Measurements from ENCODE around the gene ZBTB46.

The ZBTB46 gene

GRCh38 chr20:63825331-63826118 lies 5.5 kb downstream of the ZBTB46 start:
- TF ChIP-seq SIN3A (IDR thresholded peaks at IDR 0.05; ENCODE audit: borderline replicate concordance, insufficient read depth, low read length) = no peak
- TF ChIP-seq, protein P1, sequence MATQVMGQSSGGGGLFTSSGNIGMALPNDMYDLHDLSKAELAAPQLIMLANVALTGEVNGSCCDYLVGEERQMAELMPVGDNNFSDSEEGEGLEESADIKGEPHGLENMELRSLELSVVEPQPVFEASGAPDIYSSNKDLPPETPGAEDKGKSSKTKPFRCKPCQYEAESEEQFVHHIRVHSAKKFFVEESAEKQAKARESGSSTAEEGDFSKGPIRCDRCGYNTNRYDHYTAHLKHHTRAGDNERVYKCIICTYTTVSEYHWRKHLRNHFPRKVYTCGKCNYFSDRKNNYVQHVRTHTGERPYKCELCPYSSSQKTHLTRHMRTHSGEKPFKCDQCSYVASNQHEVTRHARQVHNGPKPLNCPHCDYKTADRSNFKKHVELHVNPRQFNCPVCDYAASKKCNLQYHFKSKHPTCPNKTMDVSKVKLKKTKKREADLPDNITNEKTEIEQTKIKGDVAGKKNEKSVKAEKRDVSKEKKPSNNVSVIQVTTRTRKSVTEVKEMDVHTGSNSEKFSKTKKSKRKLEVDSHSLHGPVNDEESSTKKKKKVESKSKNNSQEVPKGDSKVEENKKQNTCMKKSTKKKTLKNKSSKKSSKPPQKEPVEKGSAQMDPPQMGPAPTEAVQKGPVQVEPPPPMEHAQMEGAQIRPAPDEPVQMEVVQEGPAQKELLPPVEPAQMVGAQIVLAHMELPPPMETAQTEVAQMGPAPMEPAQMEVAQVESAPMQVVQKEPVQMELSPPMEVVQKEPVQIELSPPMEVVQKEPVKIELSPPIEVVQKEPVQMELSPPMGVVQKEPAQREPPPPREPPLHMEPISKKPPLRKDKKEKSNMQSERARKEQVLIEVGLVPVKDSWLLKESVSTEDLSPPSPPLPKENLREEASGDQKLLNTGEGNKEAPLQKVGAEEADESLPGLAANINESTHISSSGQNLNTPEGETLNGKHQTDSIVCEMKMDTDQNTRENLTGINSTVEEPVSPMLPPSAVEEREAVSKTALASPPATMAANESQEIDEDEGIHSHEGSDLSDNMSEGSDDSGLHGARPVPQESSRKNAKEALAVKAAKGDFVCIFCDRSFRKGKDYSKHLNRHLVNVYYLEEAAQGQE (IDR thresholded peaks at IDR 0.05; ENCODE audit: insufficient read depth in 1 of 2, low read depth in 2 of 2, low read length in 2 of 2) = no peak
- TF ChIP-seq TAF1 (IDR thresholded peaks at IDR 0.05; ENCODE audit: borderline replicate concordance, insufficient read depth, low read length) = no peak
- TF ChIP-seq FOXP2 (optimal IDR thresholded peaks at IDR 0.05; ENCODE audit: borderline replicate concordance, extremely low read depth, extremely low read length, insufficient read depth) = no peak
- TF ChIP-seq POLR2AphosphoS5 (IDR thresholded peaks at IDR 0.05; ENCODE audit: low read depth, low read length) = no peak

- no peak for TF ChIP-seq TAF1 (IDR thresholded peaks at IDR 0.05; ENCODE audit: borderline replicate concordance, insufficient read depth, low read length)
- TF ChIP-seq FOXP2 (optimal IDR thresholded peaks at IDR 0.05; ENCODE audit: borderline replicate concordance, extremely low read depth, extremely low read length, insufficient read depth) = no peak
- TF ChIP-seq, protein P1 (IDR thresholded peaks at IDR 0.05; ENCODE audit: insufficient read depth in 1 of 2, low read depth in 2 of 2, low read length in 2 of 2) = no peak
Measured at GRCh38 chr20:63823691-63824311, 7.3 kb downstream of the ZBTB46 start.

DNA sequence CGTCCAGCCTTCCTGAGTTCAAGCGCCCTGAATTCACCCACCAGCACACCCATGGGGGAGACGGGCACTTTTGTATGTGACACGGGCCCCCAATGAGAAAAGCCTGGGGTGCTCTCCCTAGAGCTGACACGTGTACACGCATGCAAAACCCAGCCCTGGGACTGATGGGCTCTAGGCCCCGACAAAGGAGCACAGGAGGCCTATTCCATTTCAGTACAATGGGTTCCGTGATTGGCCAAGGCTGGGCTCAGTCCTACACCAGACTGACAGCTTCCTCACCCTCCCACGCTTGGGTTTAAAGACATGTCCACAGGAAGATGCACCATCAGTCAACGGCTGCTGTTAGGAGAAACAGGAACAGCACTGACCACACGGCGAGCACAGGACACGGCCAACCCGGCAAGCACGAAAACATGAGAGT lies 8.8 kb downstream of the ZBTB46 start:
- TF ChIP-seq, protein P1 (IDR thresholded peaks at IDR 0.05; ENCODE audit: insufficient read depth in 1 of 2, low read depth in 2 of 2, low read length in 2 of 2) = 0 out of 4 replicates have a peak, but pooled peaks of 1 of the 2 experiments have one; percentile 45
- TF ChIP-seq TAF1 (IDR thresholded peaks at IDR 0.05; ENCODE audit: borderline replicate concordance, insufficient read depth, low read length) (peak; percentile 93), SIN3A (IDR thresholded peaks at IDR 0.05; ENCODE audit: borderline replicate concordance, insufficient read depth, low read length) (0 out of 2 replicates have a peak, but pooled peaks have one; percentile 42), FOXP2 (optimal IDR thresholded peaks at IDR 0.05; ENCODE audit: borderline replicate concordance, extremely low read depth, extremely low read length, insufficient read depth) (peak; percentile 94), POLR2AphosphoS5 (IDR thresholded peaks at IDR 0.05; ENCODE audit: low read depth, low read length) (peak; percentile 79)

GRCh38 chr20:63821811-63822210 lies 9.3 kb downstream of the ZBTB46 start:
- TF ChIP-seq POLR2AphosphoS5 (IDR thresholded peaks at IDR 0.05; ENCODE audit: low read depth, low read length) = no peak
- TF ChIP-seq, protein P1 (IDR thresholded peaks at IDR 0.05; ENCODE audit: insufficient read depth in 1 of 2, low read depth in 2 of 2, low read length in 2 of 2) = no peak
